Activated CD4-positive, alpha-beta T cell treated with anti-CD3 and anti-CD28 coated beads for 24 hours (primary cell): ENCODE results near the gene VCL.
"Not testable (repeated sequence)": the region's sequence is repeated elsewhere in the genome, so short reads cannot be mapped to it uniquely, and the experiment has no call there.

Source experiments
- DNase-seq, 2 donors: peaks; one replicate each; pipeline ENCODE4 v3.0.0-alpha.2; 2020; ENCODE audit warnings: low read depth in 2 of 2

Gene VCL

DNA sequence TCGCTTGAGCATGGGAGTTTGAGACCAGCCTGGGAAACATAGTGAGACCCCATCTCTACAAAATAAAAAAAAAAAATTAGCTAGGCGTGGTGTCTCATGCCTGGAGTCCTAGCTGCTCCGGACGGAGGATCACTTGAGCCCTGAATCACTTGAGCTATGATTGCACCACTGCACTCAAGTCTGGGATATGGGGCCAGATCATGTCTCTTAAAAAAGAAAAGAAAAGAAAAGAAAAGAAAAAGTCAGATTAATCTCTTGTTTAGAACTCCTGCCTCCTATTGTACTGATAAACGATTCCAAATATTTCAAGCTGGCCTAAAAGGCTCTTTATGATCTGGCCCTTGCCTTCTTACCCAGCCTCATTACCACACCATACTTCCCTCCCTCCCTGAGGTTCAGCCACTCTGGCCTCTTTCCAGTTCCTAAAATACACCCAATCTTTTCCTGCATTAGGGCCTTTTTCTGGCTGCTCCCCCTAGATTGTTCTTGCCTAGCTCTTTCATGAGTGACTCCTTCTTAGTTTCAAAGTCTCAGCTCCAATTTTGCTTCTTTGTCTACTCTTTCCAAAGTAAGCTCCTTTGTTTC is 41.7 kb downstream of the VCL start:
- DNase-seq = no peak

DNA sequence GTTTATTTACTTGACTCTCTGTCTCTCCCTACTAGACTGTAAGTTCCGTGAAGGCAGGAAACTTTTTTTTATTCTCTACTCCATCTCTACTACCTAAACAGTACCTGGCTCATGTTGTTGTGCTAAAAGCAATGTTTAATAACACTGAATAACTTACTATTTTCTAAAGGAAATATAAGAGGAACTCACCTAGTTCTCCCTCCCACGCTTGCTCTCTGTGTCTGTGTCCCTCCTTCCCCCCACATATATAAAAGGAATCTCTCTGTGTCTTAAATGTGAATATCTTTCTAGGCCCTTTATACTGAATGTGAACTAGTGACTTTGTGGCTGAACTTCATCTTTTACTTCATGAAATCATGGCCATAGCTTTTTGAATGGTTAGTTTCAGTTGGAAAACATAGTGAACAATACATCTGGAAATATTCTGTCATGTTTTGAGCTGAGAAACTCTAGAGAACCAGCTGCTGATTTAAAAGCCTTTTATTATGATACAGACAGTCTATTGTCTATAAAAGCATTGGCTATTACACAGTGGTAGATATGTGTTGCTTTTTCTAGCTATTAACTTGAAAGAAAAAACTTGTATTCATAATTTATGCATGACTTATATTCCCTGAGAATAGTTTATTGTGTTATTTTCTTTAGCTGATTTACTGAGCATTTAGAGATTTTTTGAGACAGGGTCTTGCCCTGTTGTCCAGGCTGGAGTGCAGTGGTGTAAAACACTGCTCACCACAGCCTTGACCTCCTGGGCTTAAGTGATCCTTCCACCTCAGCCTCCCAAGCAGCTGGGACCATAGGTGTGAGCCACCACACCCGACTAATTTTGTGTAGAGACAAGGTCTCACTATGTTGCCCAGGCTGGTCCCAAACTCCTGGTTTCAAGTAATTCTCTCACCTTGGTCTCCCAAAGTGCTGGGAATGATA is 42.5 kb downstream of the VCL start:
- no peak for DNase-seq

DNA sequence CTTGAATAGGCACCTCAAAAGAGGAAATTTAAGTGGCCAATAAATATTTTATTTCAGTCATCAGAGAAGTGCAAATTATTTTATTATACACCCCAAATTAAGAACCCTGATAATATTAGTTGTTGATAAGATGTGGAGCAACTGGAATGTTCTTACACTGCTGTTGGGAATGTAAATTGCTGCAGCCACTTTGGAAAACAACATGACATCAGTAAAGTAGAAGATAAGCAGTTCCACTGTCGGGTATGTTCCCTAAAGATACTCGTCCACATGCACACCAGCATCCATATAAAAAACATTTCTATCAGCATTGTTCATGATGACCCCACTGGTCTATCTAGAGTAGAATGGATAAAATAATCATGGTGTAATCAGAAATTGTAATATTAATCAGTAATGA is 46.5 kb downstream of the VCL start:
- no peak for DNase-seq

DNA sequence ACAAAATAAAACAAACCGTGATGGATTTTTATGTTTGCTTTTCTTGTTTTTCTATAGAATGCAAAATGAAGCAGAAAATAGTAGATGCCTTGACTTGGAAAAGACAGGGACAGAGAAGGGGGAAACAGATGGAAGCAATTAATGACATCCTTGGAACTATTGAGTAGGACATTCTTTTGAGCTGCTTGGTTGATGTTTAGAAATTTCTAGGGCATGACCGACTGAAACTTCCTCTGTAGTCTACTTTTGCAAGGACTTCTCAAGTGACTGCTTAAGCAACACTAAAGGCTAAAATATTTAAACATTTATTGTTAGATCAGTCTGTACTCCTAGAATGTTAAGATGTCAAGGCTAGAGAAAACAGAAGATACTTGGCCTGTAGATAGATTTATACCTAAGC is 49.4 kb downstream of the VCL start:
- no peak for DNase-seq

DNA sequence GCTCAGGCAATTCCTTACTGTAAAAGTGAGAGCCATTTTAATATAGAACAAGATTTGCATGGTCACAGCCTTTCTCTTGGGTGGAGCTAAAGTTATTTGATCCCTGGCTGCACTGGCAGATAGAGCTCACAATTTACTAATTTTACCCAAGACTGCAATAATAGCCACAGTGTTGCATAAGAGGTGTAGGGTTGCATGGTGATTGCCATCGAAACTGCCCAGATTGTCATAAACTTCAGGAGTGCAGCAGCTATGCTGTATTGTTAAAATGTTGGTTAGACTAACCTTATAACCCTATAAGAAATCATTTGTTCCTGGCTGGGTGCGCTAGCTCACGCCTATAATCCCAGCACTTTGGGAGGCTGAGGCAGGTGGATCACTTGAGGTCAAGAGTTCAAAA is 50.0 kb downstream of the VCL start:
- no peak for DNase-seq

DNA sequence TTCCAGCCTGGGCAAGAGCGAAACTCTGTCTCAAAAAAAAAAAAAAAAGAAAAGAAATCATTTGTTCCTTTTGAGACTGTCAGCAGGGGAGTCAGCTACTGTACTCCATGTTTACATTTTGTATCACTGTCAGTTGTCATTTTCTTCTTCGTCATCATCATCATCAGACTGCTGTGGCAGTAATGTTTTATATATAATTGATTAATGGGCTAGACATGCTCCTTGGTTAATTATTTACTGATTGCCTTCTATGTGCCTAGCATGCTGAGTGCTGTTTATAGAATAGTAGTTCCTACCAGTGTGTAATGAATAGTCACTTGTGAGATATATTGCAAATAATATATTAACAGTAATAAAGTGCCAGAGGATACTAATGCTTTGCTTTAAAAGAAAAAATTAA is 50.5 kb downstream of the VCL start:
- no peak for DNase-seq

DNA sequence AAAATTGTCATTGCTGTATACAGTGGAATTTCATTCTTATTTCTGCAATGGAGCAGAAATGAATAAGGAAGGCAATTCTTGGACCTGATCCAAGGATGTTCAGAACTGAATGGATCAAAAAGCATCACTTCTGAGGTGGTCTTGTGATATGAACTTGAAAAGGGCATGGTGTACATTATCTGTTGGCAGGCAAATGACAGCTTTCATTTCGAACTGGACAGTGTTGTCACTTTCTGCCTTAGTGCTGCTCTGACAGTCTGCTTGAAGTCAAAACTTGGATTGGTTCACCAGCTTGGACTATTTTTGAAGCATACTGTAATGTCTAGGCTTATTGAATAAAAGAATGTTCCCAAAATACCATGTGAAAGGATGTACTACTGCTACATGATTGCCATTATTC is 52.0 kb downstream of the VCL start:
- no peak for DNase-seq

DNA sequence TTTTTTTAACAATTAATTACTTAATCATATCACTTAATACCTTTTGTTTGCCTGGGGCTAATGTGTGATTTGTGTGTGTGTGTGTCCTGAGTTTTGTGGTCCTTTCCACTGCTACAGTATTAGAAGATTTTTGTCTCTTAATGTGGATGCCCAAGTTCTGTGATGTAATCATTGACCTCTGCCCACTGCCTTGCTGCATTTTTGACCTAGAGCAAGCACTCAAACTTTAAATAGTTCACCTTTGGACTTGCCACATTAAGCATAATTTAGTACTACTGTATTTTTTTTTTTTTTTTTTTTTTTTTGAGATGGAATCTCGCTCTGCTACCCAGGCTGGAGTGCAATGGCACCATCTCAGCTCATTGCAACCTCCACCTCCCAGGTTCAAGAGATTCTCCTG is 52.7 kb downstream of the VCL start:
- DNase-seq = no peak

DNA sequence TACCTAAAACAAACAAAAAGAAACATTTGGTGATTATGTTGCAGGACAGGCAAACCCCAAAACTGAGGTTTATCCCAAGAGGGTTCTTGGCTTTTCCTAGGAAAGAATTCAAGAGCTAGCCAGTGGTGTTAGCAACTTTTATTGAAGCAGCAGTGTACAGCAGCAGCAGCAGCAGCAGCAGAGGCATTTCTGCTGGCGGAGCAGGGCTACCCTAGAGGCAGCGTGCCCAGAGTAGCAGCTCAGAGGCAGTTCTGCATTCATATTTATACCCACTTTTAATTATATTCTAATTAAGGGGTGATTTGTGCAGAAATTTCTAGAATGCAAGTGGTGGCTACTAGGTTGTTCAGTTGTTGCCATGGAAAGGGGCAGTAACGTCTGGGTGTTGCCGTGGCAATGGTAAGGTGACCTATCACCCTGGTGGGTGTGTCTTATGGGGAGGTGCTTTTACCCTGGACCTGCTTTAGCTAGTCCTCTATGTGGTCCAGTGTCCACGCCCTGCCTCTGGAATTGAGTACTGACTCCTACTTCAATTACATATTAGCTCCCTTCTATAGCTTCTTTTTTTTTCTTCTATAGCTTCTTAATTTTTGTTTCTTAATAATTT is 53.9 kb downstream of the VCL start:
- no peak for DNase-seq

DNA sequence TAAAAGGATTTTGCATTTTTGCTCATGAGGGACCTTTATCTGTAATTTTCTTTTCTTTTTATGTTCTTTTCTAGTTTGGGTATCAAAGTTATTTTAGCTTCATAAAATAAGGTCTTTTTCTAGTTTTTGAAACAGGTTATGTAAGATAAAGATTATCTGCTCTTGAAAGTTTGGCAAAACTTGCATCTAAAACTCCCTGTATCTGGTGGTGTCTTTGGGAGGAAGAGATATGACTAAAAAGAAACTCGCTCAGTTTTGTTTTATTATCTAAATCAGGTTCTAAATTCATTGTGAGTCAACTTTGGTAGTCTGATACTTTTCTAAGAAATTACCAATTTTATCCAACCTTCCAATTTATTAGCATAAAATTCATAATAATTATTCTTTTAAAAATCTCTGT is 55.1 kb downstream of the VCL start:
- DNase-seq = no peak

DNA sequence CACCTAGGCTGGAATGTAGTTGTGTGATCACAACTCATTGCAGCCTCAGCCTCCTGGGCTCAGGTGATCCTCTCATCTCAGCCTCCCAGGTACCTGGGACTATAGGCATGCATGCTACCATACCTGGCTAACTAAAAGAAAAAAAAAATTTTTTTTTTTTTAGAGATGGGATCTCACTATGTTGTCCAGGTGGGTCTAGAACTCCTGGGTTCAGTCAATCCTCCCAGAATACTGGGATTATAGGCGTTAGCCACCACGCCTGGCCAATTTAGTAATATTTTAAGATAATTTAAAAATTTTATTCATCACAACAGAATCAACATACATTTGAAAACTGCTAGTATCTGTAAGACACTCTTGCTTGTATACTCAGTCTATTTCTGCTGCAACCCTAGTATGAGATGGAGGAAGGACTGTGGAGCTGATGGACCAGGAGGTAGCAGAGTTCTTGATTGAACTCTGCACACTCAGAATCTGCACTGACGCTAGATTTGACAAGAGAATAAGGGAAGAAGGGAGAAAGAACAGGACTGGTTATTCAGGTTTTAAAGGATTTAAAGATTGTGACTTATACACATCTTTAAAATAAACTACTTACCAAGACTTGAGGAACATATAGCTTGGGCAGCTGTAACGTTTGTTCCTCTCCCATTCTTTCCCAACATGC is 57.6 kb downstream of the VCL start:
- no peak for DNase-seq

DNA sequence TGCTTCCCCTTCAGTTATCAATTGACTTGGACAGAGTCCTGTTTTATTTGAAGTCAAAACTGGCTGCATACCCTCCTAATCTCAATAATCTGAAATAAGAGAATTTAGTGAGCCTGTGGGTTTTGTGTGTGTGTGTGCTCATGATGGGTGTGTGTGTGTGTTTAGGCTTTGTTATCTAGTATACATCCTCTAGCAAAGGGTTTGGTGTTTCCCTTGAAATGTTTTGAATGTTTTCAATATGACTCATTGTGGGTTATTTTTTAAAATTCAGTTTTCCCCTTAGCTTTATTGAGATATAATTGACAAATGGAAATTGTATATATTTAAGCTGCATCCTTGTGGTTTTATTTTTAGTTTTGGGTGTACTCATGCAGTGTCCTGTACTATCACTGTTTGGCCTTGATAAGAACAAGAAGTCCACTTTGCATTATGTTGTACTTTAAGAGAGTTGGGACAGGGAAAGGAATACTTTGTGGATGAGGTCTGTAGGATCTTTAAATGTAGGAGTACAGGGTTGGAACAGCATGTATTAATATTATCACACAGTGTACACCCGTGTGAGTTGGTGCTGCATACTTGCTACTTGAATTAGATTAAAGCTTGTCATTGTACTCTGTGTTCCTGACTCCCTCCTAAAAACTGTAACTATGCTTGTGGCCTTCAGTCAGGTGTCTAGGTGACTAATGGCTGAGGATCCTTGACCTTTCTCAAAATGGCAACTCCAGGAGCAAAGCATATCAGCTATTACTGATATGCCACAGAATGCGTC is 58.3 kb downstream of the VCL start:
- DNase-seq = no peak

DNA sequence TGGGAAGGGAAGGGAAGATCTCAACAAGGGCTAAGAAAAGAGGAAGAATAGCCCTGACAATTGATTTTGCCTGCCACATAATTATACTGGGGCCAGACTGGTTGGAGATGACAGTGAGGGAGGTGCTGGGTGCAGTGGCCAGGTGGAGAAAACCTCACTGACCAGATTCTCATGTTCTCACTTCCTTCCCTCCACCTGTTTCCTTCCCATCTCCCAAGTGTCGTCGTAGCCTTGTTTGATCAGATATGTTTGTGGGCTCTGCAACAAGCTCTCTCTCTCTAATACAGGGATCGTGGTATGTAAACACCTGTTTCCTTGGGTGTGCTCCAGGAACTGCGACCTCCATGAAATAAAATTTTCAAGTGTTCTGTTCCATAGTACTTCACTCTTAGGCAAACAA is 60.2 kb downstream of the VCL start:
- no peak for DNase-seq

DNA sequence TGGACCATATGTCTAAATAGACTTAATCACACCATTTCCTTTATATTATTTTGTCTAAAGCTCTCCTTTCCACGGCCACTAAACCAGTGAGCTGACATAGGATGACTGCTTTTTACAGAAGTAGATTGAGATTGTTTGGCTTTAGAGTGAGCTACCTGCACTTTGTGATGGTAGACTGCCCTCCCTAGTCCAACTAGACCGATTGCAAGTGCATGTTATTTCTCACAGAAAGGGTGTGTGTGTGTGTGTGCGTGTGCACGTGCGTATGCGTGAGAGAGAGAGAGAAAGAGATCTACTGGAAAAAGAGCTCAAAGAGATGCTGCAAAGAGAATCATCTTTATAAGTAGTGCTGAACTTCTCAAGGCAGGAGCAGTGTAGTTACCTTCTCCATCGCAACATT is 60.7 kb downstream of the VCL start:
- DNase-seq = no peak

DNA sequence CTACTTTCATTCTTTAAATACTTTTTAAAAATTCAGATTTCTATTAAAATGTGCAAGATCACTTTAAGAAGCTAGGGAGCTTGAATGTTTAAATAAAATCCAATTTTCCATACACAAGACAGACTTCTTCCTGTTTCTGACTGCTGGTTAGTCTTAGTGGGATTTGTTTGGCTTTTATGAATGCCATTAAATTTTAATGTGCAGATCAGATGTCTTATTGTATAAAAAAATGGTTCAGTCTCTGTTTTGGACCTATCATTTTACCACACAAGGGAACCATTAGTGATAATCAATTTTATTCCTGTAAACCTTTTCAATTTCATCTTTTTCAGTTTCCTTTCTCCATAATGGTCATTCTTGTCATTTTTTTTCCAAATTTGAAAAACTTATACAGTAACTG is 63.2 kb downstream of the VCL start:
- no peak for DNase-seq

DNA sequence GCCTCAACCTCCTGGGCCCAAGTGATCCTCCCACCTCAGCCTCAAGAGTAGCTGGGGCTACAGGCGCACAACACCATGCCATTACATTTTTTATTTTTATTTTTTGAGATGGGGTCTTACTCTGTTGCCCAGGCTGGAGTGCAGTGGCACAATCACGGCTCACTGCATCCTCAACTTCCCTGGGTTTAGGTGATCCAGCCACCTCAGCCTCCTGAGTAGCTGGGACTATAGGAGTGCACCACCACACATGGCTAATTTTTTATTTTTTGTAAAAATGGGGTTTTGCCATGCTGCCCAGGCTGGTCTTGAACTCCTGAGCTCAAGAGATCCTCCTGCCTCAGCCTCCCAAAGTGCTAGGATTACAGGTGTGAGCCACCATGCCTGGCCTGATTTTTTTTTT is 64.1 kb downstream of the VCL start:
- DNase-seq = not testable (repeated sequence)

DNA sequence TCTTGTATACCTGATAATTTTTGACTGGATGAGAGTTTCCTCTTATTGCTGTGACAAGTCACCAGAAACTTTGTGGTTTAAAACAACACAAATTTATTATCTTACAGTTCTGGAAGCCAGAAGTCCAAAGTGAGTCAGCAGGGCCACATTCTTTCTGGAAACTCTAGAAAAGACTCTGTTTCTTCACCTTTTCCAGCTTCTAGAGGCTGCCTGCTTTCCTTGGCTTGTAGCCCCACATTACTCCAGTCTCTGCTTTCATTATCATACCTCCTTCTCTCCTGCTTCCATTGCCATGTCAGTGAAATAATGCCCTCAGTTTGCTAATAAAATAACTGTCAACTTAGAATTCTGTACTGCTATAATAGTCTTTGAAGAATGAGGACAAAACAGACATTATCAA is 65.3 kb downstream of the VCL start:
- DNase-seq = no peak

DNA sequence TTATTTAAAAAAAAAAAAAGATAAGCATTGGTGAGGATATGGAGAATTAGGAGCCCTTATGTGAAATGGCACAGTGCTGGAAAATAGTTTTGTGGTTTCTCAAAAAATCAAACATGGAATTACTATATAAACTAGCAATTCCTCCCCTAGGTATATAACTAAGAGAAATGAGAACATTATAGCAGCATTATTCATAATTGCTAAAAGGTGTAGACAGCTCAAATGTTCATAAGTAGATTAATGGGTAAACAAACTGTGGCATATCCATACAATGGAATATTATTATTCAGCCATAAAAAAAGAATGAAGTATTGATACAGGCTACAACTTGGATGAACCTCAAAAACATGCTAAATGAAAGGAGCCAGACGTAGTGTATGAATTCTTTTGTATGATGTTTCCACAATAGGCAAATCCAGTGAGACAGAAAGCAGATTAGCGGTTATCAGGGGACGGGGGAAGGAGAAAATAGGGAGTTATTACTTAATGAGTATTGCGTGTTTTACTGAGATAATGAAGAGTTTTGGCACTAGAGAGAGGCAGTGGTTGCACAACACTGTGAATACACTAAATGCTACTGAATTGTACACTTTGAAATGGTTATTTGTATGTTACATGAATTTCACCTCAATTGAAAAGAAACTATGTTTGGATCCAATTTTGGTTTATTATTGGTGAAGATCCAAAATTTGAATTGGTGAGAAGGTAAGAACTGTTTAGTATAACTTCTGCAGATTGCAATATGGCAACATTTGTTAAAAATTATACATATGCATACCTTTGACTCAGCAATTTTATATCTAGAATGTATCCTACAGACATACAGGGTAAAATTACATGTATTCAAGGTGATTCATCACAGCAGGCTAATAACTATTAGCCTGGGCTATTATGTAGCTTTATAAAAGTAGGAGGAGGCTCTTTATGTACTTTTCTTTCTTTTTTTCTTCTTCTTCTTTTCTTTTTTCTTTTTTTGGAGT is 69.7 kb downstream of the VCL start:
- no peak for DNase-seq

DNA sequence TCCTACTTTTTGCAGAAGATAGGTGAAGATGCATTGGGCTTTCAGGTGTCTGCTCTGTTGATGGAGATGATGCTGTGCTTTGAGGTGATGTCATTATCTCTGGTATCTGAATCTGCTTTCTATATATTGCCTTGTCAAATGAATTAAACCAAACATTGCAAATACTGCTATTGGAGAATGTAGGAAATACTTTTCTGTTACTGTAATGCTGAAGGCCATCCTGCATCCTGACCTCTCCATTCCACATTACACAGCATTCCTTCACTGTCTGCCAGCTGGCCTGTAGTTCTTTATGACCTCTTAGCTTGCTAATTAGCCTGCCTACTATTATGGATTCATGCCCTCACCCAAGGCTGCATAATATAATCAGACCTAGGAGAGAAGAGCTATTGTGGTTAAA is 73.2 kb downstream of the VCL start:
- DNase-seq = no peak

DNA sequence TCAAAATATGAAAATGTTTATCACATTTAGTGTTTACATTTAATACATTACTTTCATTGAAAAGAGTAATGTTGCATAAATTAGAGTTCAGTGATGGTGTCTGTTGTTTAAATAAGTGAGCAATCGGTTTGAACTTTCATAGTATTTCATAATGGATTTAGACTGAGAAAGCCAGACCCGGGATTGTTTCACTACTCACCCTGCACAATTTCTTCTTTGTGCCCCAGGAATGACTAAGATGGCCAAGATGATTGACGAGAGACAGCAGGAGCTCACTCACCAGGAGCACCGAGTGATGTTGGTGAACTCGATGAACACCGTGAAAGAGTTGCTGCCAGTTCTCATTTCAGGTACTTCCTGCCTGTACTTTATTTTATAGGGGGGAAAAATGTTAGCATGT is 74.6 kb downstream of the VCL start:
- DNase-seq = no peak

DNA sequence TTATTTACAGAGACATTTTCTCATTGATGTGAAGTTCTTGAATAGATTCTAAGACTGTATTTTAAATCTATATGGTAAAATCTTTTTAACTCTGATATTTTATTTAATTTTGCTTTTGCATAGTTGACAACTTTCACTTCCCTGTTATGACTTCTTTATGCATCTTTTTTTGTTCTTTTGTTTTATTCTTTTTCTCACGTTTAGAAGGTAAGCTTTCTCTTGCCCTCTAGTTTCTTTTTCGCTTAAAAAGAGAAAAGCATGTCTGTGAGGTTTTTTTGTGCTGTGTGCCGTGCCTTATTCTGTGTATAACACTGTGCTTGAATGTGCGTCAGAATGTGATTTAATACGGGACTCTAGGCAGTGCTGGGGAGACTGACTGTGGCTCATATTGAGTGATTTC is 78.0 kb downstream of the VCL start:
- DNase-seq = no peak
